Suprapubic skin (tissue), 4 donors: Measurements from ENCODE around the gene KCP. TPM values are rescaled to one million over a fixed set of nuclear protein-coding genes. Genes with fewer than 3 reads are reported as not detected.

Experiments
- DNase-seq, 2 donors: peaks; one replicate each; pipeline ENCODE4 v3.0.0-alpha.2; 2019; ENCODE audit warnings: low spot score in 2 of 2
- H3K27ac ChIP-seq: fragments of 200-600 bp; sonication (generic); one replicate; pipeline ENCODE4 v1.5.1; 2019
- H3K27me3 ChIP-seq: fragments of 200-600 bp; sonication (generic); one replicate; pipeline ENCODE4 v1.5.1; 2019
- H3K36me3 ChIP-seq: fragments of 200-600 bp; sonication (generic); one replicate; pipeline ENCODE4 v1.5.1; 2019
- H3K4me1 ChIP-seq: fragments of 200-600 bp; sonication (generic); one replicate; pipeline ENCODE4 v1.5.1; 2019
- H3K4me3 ChIP-seq: fragments of 200-600 bp; sonication (generic); one replicate; pipeline ENCODE4 v1.5.1; 2019; ENCODE audit warnings: mild to moderate bottlenecking
- H3K9me3 ChIP-seq: fragments of 200-600 bp; sonication (generic); one replicate; pipeline ENCODE4 v1.5.1; 2019
- CTCF ChIP-seq, 2 donors: fragments of 200-600 bp in 1 of 2; fragments of 450-650 bp in 1 of 2; sonication (generic) in 1 of 2; IDR thresholded peaks; one replicate each; pipeline ENCODE4 v1.5.1; 2016 to 2019; ENCODE audit warnings: antibody characterized with exemption in 2 of 2, mild to moderate bottlenecking in 1 of 2, moderate library complexity in 1 of 2
- EP300 ChIP-seq: sonication (generic); formaldehyde crosslinking; IDR thresholded peaks from one replicate; pipeline ENCODE4 v1.6.1; 2017; ENCODE audit warnings: antibody characterized with exemption
- POLR2A ChIP-seq, 2 donors: fragments of 450-650 bp; IDR thresholded peaks; one replicate each; pipeline ENCODE4 v1.6.1; 2017; ENCODE audit warnings: antibody characterized with exemption in 2 of 2, mild to moderate bottlenecking in 2 of 2, moderate library complexity in 2 of 2
- POLR2AphosphoS5 ChIP-seq, 3 donors: sonication (generic); formaldehyde crosslinking; IDR thresholded peaks; one replicate each; pipeline ENCODE4 v1.6.1; 2017; ENCODE audit warnings: antibody characterized with exemption in 3 of 3
- WGBS: methylation state at CpG from one replicate; pipeline ENCODE4 v1.1.5; 2018; 5-methylcytosine and 5-hydroxymethylcytosine counted together
- total RNA-seq, 4 donors: library from RNA; depleted of rRNA; stranded (reverse); fragments of >200 nt; gene quantifications; one replicate each; pipeline ENCODE4 v1.1.0, GENCODE V29; 2016

KCP gene
- total RNA-seq, 4 donors from 2014 or later: 0.17 to 0.57 (median 0.36) TPM

- no peaks in the 10 kb centered on the region for H3K27me3 ChIP-seq
- 95% methylated on average over 4 of the region's 16 CpGs for WGBS
- H3K27ac ChIP-seq: no peak overlapping the region
- TF ChIP-seq POLR2AphosphoS5 (IDR thresholded peaks at IDR 0.05) (no peak), CTCF (IDR thresholded peaks at IDR 0.05) (no peak), POLR2A (IDR thresholded peaks at IDR 0.05) (no peak), EP300 (no peak)
- H3K9me3 ChIP-seq: no peaks in the 10 kb centered on the region
- no peak overlapping the region for H3K4me3 ChIP-seq
- DNase-seq: peak in 1 of 2 donors; percentile 50
- peaks cover 23% of the 10 kb centered on the region for H3K4me1 ChIP-seq
- H3K36me3 ChIP-seq: peaks cover 8% of the 10 kb centered on the region
Observed at GRCh38 chr7:128837521-128837921, 73.0 kb downstream of the KCP start.

GRCh38 chr7:128836729-128837348 lies 73.7 kb downstream of the KCP start:
- peak in 1 of 2 donors; percentile 62 for DNase-seq
- peaks cover 30% of the 10 kb centered on the region for H3K4me1 ChIP-seq
- 91% methylated on average over 5 of the region's 14 CpGs for WGBS
- no peak for TF ChIP-seq POLR2A (IDR thresholded peaks at IDR 0.05)
- no peak for TF ChIP-seq EP300
- no peak for TF ChIP-seq CTCF (IDR thresholded peaks at IDR 0.05)
- no peak for TF ChIP-seq POLR2AphosphoS5 (IDR thresholded peaks at IDR 0.05)
- H3K27ac ChIP-seq: no peak overlapping the region
- peaks cover 8% of the 10 kb centered on the region for H3K36me3 ChIP-seq
- H3K9me3 ChIP-seq: no peaks in the 10 kb centered on the region
- no peak overlapping the region for H3K4me3 ChIP-seq
- H3K27me3 ChIP-seq: no peaks in the 10 kb centered on the region

- Histone ChIP-seq H3K9me3 (no peaks in the 10 kb centered on the region), H3K27ac (no peak overlapping the region), H3K27me3 (peaks cover 5% of the 10 kb centered on the region), H3K4me3 (no peak overlapping the region), H3K36me3 (peaks cover 8% of the 10 kb centered on the region), H3K4me1 (peaks cover 39% of the 10 kb centered on the region)
- DNase-seq: peak in 1 of 2 donors; percentile 61
- 74% methylated on average over 7 of the region's 14 CpGs for WGBS
- TF ChIP-seq CTCF (IDR thresholded peaks at IDR 0.05) (no peak), POLR2AphosphoS5 (IDR thresholded peaks at IDR 0.05) (no peak), POLR2A (IDR thresholded peaks at IDR 0.05) (no peak), EP300 (no peak)
Observed at GRCh38 chr7:128835790-128836641, 74.5 kb downstream of the KCP start.

- Histone ChIP-seq H3K9me3 (no peaks in the 10 kb centered on the region), H3K4me3 (no peak overlapping the region), H3K27ac (no peak overlapping the region), H3K36me3 (peaks cover 8% of the 10 kb centered on the region), H3K27me3 (peaks cover 12% of the 10 kb centered on the region), H3K4me1 (peaks cover 46% of the 10 kb centered on the region)
- TF ChIP-seq CTCF (IDR thresholded peaks at IDR 0.05): no peak
- TF ChIP-seq POLR2A (IDR thresholded peaks at IDR 0.05): no peak
- TF ChIP-seq EP300: no peak
- TF ChIP-seq POLR2AphosphoS5 (IDR thresholded peaks at IDR 0.05): no peak
- WGBS: 93% methylated on average over 8 of the region's 16 CpGs
- DNase-seq: peak in 1 of 2 donors; percentile 63
Observed at GRCh38 chr7:128835231-128835751, 75.2 kb downstream of the KCP start.

- TF ChIP-seq CTCF (IDR thresholded peaks at IDR 0.05): no peak
- no peak for TF ChIP-seq EP300
- TF ChIP-seq POLR2AphosphoS5 (IDR thresholded peaks at IDR 0.05): no peak
- TF ChIP-seq POLR2A (IDR thresholded peaks at IDR 0.05): no peak
- 15% methylated on average over 4 of the region's 4 CpGs for WGBS
- peaks cover 20% of the 10 kb centered on the region for H3K27me3 ChIP-seq
- no peaks in the 10 kb centered on the region for H3K9me3 ChIP-seq
- DNase-seq: no peak
- peaks cover 8% of the 10 kb centered on the region for H3K36me3 ChIP-seq
- peak overlapping the region; percentile 10 for H3K27ac ChIP-seq
- H3K4me3 ChIP-seq: no peak overlapping the region
- H3K4me1 ChIP-seq: peaks cover 54% of the 10 kb centered on the region
Observed at GRCh38 chr7:128833946-128834325, 76.6 kb downstream of the KCP start.
